RWPE1 (cell line): ENCODE data around the gene ZBTB2.

Source experiments
- CTCF ChIA-PET: fragments of 350-600 bp; sonication (Branson Sonifier 250); formaldehyde crosslinking; extraction: SDS; loops from one replicate; lab custom pipeline; 2021; lab: Yijun Ruan, JAX
- POLR2A ChIA-PET: fragments of 400-600 bp; formaldehyde crosslinking; extraction: SDS; loops from one replicate; lab custom pipeline; 2020; ENCODE audit warnings: antibody characterized with exemption; ENCODE audit not compliant: low non-redundant PET; lab: Yijun Ruan, JAX
- DNase-seq: peaks from one replicate; pipeline ENCODE4 v3.0.0; 2012; ENCODE audit warnings: low spot score
- H3K27ac ChIP-seq: fragments of 450-650 bp; 2 replicates; pipeline ENCODE4 v1.5.1; 2017
- CTCF ChIP-seq: fragments of 450-650 bp; conservative IDR thresholded peaks from 2 replicates; pipeline ENCODE4 v1.5.1; 2017; ENCODE audit warnings: low read depth, mild to moderate bottlenecking

The ZBTB2 gene, protein sequence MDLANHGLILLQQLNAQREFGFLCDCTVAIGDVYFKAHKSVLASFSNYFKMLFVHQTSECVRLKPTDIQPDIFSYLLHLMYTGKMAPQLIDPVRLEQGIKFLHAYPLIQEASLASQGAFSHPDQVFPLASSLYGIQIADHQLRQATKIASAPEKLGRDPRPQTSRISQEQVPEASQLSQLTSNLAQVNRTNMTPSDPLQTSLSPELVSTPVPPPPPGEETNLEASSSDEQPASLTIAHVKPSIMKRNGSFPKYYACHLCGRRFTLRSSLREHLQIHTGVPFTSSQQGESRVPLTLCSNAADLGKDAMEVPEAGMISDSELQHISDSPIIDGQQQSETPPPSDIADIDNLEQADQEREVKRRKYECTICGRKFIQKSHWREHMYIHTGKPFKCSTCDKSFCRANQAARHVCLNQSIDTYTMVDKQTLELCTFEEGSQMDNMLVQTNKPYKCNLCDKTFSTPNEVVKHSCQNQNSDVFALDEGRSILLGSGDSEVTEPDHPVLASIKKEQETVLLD

DNA sequence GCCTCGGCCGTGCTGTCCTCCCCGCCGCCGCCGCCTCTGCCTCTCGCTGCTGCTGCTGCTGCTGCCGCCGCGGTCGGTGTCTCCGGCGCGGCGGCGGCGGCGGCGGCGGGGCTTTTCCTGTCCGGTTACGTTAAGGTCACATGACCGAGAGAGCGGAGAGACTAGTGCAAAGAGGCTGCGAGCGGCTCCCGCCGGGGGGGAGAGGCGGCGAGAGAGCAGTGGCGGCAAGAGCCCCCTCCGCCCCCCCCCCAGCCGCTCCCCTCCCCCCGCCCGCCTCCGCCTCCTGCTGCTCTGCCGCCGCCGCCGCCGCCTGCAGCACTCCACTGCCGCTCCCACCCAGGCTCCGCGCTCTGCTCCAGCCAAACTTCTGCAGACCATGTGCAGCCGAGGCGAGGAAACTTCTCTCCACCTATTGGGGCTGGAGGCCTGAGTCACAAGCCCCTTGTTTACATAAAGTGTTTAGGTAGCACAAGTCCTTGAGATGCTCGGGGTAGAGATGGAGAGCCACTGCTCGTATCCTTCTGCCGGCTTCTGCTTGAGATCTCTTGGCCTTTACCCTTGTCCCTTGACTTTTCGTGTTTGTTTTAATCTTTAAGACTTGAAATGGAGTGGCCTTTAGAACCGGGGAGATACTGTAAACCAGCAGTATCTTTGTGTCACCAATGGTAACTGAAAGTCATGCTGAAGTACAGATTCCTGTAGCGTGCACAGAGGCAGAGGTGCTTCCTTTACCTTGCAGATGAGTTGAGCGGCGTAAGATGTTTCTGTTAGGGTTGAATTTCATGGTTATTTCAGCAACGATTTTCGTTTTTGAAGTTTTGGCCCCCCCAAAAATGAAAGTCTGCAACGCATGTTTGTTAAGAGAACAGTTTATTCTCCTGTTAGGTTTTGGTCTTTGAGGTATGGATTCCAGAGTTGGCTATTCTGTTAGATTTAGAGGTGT, at the start of gene ZBTB2:
TSS of gene ZBTB2 (minus strand) at position 89 of the 943 bp plus-strand sequence. CDS start 17,922 bp downstream, outside the sequence.
- peak; percentile 53 for DNase-seq
- TF ChIP-seq CTCF, result no peak
- H3K27ac ChIP-seq, result peak within 1 kb of the TSS; percentile 99
- ChIA-PET CTCF (no interaction called here), POLR2A (no interaction called here)

- no peak for DNase-seq
- CTCF ChIA-PET, result interaction anchor here (0.7 kb wide), 1 partner anchor 468 kb away, joined by 3 read pairs; no protein-coding TSS in a partner anchor
- no peak for TF ChIP-seq CTCF
- POLR2A ChIA-PET, result no interaction called here
- H3K27ac ChIP-seq, result no peak overlapping the region
These were observed 49.6 kb upstream of the ZBTB2 start for GRCh38 chr6:151440930-151441329.

GRCh38 chr6:151440498-151440897, 49.1 kb upstream of the ZBTB2 start:
- no peak for TF ChIP-seq CTCF
- POLR2A ChIA-PET, result no interaction called here
- no peak for DNase-seq
- H3K27ac ChIP-seq, result no peak overlapping the region
- CTCF ChIA-PET, result interaction anchor here (0.6 to 0.7 kb wide), 2 partner anchors 469 to 1272 kb away, joined by 3 read pairs; no protein-coding TSS in a partner anchor

DNA sequence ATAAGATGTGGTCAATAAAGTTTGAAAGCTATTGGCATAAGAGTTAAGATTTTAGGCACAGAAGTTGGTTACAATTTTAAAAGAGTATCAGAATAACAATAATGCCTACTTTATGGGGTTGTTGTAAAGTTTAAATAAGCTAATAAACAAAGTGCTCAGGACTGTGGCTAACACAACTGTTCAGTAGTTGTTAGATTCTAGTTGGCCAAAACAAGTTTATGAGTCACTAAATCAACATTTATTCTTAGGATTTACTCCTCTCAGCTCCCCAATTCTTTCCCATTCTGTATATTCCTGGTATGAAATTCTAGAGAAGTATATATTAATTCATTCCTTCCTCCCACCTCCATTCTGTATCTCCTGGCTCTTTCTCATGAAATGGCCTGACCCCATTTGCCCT, 46.0 kb upstream of the ZBTB2 start:
- DNase-seq, result no peak
- no peak for TF ChIP-seq CTCF
- H3K27ac ChIP-seq, result no peak overlapping the region
- ChIA-PET POLR2A (no interaction called here), CTCF (interaction anchor here (0.7 kb wide), 1 partner anchor 9 kb away, joined by 3 read pairs; no protein-coding TSS in a partner anchor)

DNA sequence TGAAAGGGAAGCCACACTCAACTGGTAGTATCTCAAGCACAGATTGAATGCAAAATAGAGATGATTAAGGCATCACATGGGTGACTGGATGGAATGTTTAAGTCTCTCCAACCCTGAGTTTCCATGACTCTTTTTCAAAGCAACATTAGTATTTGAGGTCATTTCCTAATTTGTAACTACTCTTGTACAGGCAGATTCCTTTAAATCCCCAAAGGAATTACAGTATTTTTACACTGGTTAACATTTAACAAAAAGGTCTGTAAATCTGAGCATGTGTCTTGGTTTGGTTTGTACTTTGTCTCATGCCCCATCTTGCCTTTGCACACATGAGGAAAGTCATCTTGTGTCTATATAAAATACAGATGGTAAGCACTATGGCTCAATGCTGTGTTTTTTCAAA, 45.4 kb upstream of the ZBTB2 start:
- H3K27ac ChIP-seq, result no peak overlapping the region
- no peak for TF ChIP-seq CTCF
- CTCF ChIA-PET, result interaction anchor here (0.7 kb wide), 1 partner anchor 9 kb away, joined by 3 read pairs; no protein-coding TSS in a partner anchor
- POLR2A ChIA-PET, result no interaction called here
- no peak for DNase-seq

DNA sequence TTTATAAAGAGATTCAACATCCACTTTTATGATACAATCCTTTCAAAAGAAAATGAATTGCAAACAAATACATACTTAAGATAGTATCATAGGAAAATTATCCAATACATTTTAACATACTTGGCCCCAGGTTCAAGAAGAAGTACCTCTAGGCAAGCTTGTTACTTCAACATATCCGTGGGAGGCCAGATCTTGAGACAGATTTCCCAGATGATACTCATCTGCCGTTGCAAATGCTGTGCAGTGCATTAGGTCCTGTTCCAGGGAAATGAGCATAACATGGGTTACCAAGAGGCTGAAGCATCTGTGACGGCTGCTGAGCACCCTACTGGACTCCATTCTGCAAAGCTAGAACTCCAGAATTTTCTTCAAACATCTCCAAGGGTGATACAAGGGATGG, 44.9 kb upstream of the ZBTB2 start:
- no peak for TF ChIP-seq CTCF

More for the DNA sequence above, 44.9 kb upstream of the ZBTB2 start:
- CTCF ChIA-PET, result no interaction called here
- H3K27ac ChIP-seq, result no peak overlapping the region
- DNase-seq, result no peak
- POLR2A ChIA-PET, result no interaction called here
